Kidney epithelial cell (primary cell): ENCODE results near the gene UVSSA. TPM values are rescaled to one million over a fixed set of nuclear protein-coding genes. Genes with fewer than 3 reads are reported as not detected.
"Not testable (repeated sequence)": the region's sequence is repeated elsewhere in the genome, so short reads cannot be mapped to it uniquely, and the experiment has no call there.

ENCODE experiments used
- DNase-seq: peaks from one replicate; pipeline ENCODE4 v3.0.0-alpha.2; 2010; ENCODE audit warnings: low read depth
- H3K27me3 ChIP-seq: 2 replicates; pipeline ENCODE4 v1.6.0; 2011; ENCODE audit warnings: low read length; ENCODE audit not compliant: control insufficient read depth, insufficient read depth
- H3K36me3 ChIP-seq: 2 replicates; pipeline ENCODE4 v1.5.1; 2011; ENCODE audit warnings: low read length; ENCODE audit not compliant: control insufficient read depth, insufficient read depth
- H3K4me3 ChIP-seq: 2 replicates; pipeline ENCODE4 v1.5.1; 2011; ENCODE audit warnings: low read depth, mild to moderate bottlenecking, control low read depth, low read length
- total RNA-seq: library from RNA; depleted of rRNA; stranded (reverse); fragments of >200 nt; gene quantifications from 2 replicates; pipeline ENCODE4 v1.2.3, GENCODE V29; 2015
- TF ChIP-seq, protein P1 (sequence below): IDR thresholded peaks from 2 replicates; pipeline ENCODE4 v1.5.1; 2011; ENCODE audit warnings: mild to moderate bottlenecking, moderate library complexity, low read length, control low read depth, inconsistent platforms; ENCODE audit not compliant: insufficient read depth, poor library complexity, severe bottlenecking

The UVSSA gene
- total RNA-seq, 1 donor from 2014 or later, result 13.0 TPM

- no peaks in the 10 kb centered on the region for H3K36me3 ChIP-seq
- TF ChIP-seq, protein P1, sequence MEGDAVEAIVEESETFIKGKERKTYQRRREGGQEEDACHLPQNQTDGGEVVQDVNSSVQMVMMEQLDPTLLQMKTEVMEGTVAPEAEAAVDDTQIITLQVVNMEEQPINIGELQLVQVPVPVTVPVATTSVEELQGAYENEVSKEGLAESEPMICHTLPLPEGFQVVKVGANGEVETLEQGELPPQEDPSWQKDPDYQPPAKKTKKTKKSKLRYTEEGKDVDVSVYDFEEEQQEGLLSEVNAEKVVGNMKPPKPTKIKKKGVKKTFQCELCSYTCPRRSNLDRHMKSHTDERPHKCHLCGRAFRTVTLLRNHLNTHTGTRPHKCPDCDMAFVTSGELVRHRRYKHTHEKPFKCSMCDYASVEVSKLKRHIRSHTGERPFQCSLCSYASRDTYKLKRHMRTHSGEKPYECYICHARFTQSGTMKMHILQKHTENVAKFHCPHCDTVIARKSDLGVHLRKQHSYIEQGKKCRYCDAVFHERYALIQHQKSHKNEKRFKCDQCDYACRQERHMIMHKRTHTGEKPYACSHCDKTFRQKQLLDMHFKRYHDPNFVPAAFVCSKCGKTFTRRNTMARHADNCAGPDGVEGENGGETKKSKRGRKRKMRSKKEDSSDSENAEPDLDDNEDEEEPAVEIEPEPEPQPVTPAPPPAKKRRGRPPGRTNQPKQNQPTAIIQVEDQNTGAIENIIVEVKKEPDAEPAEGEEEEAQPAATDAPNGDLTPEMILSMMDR, result no peak
- no peaks in the 10 kb centered on the region for H3K27me3 ChIP-seq
- H3K4me3 ChIP-seq, result no peak overlapping the region
- DNase-seq, result no peak
Measured at GRCh38 chr4:1371176-1372165, 24.5 kb downstream of the UVSSA start.

GRCh38 chr4:1372576-1372975 lies 25.6 kb downstream of the UVSSA start:
- not testable (repeated sequence) for H3K27me3 ChIP-seq, H3K4me3 ChIP-seq, H3K36me3 ChIP-seq, DNase-seq

DNA sequence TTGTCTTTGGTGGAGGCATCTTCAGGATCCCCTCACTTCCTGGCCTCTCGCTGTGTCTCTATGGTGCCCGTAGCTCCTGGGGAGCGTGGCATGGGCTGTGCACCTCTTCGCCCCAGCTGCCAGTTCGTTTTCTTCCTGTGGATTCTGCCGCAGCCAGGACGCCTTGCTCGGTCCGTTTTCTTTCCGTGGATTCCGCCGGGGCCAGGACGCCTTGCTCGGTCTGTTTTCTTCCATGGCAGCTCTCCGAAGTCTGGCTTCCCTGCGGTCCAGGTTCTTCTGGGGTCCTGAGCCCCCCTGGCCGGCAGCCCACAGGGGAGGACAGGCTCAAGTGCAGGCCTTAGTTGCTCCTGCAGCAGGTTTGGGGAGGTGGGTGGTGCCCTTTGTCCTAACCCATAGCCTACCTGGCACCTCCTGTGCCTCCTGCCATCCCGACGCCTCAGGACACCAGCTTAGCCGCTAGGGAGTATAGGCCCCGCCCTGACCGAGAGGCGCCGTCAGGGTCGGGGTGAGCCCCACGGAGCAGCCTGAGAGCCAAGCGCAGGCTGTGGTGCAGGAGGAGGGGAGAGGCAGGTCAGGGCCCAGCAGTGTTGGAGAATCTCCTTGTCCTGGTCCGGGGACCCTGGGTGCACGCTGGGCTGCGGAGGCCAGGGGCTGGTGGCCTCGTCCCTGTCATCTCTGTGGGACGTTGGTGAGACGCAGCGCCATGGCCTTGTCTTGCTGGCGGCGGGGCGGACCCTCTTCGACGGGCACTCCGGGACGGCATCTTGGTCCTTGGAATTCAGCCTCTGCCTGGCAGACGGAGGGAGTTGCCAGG lies 27.1 kb downstream of the UVSSA start:
- Histone ChIP-seq H3K36me3 (no peaks in the 10 kb centered on the region), H3K4me3 (no peak overlapping the region), H3K27me3 (no peaks in the 10 kb centered on the region)
- TF ChIP-seq, protein P1, result no peak
- DNase-seq, result no peak

DNA sequence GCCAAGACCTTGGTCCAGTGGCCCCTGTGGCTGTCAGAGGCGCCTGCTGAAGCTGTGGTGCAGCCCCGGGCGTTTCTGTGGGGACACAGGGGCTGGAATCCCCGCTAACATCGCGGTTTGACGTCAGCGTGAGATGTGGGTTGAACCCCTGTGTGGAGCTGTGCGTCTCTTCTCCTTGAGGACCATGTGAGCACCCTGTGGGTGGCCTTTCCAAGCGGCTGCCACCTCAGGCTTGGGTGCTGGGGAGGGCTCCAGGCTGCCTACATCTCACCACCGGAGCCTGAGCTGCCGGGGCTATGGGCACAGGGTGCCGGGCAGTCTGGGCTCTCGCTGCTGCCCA lies 27.7 kb downstream of the UVSSA start:
- Histone ChIP-seq H3K36me3 (no peaks in the 10 kb centered on the region), H3K4me3 (no peak overlapping the region), H3K27me3 (no peaks in the 10 kb centered on the region)
- no peak for DNase-seq
- TF ChIP-seq, protein P1, result no peak

- TF ChIP-seq, protein P1, result no peak
- Histone ChIP-seq H3K4me3 (no peak overlapping the region), H3K36me3 (no peaks in the 10 kb centered on the region), H3K27me3 (no peaks in the 10 kb centered on the region)
- no peak for DNase-seq
Measured at GRCh38 chr4:1375051-1375721, 28.2 kb downstream of the UVSSA start.
